Heart left ventricle (tissue), 13 donors: ENCODE data around the gene SPATA7.

Experiments used
- CTCF ChIP-seq, 12 donors: fragments of 200-600 bp; sonication (generic) in 4 of 12; IDR thresholded peaks; one replicate each; pipeline versions ENCODE4 v1.5.0 to v1.8.0; 2018 to 2022; ENCODE audit warnings: antibody characterized with exemption in 12 of 12, mild to moderate bottlenecking in 5 of 12
- POLR2A ChIP-seq, 2 donors: fragments of 450-650 bp; IDR thresholded peaks; one replicate each; pipeline ENCODE4 v1.6.1; 2017; ENCODE audit warnings: antibody characterized with exemption in 2 of 2, mild to moderate bottlenecking in 2 of 2, moderate library complexity in 2 of 2
- donor health status: ischemic (EF 13 %, LVEDD 7.1; RV severe dilation, severe dysfunction).
- donor health status: DM: no; HTN: yes; CAD: no.
- donor health status: DM: no; HTN: no; CAD: no.
- donor health status: ischemic (EF 25% LVEDD 6.9; RV normal size, moderate dysfunction).
- donor health status: ischemic (EF 25% LVEDD 5.7; RV mildly dilated, moderate dysfunction).
- donor health status: ischemic (EF 35%, LVEDD 5.7; RV mildly dilated, moderate dysfunction).
- donor health status: nonischemic (EF 11% LVEDD 7.7; RV severe dilation, severe dysfunction).
- donor health status: DM: yes; HTN: yes; CAD: no.
- donor health status: PGD.
- donor health status: ischemic (EF 29% LVEDD 5.4; RV normal size, mild dysfunction).
- donor health status: nonischemic (EF 23%, LVEDD 6.1; RV moderate dilation, normal function).

GRCh38 chr14:88481794-88482193 lies 96.3 kb downstream of the SPATA7 start:
- TF ChIP-seq CTCF (IDR thresholded peaks at IDR 0.05) (no peak), POLR2A (IDR thresholded peaks at IDR 0.05) (no peak)
